Ishikawa (cell line): ENCODE results near the gene TNNC1.

Experiments used
- CEBPB ChIP-seq: IDR thresholded peaks from 2 replicates; pipeline ENCODE4 v1.6.1; 2012
- CREB1 ChIP-seq: IDR thresholded peaks from 2 replicates; pipeline ENCODE4 v1.6.1; 2012; ENCODE audit warnings: low read depth
- EGR1 ChIP-seq: IDR thresholded peaks from 2 replicates; pipeline ENCODE4 v1.6.1; 2012
- EP300 ChIP-seq: IDR thresholded peaks from 2 replicates; pipeline ENCODE4 v1.6.1; 2012; ENCODE audit warnings: borderline replicate concordance
- FOXM1 ChIP-seq: IDR thresholded peaks from 2 replicates; pipeline ENCODE4 v1.6.1; 2012; ENCODE audit warnings: low read depth, borderline replicate concordance
- MAX ChIP-seq: IDR thresholded peaks from 2 replicates; pipeline ENCODE4 v1.6.1; 2012
- NFIC ChIP-seq: IDR thresholded peaks from 2 replicates; pipeline ENCODE4 v1.6.1; 2012
- RAD21 ChIP-seq: IDR thresholded peaks from 2 replicates; pipeline ENCODE4 v1.6.1; 2012; ENCODE audit warnings: low read depth
- TAF1 ChIP-seq: IDR thresholded peaks from 2 replicates; pipeline ENCODE4 v1.6.1; 2012; ENCODE audit warnings: low read depth, mild to moderate bottlenecking
- TCF12 ChIP-seq: IDR thresholded peaks from 2 replicates; pipeline ENCODE4 v1.6.1; 2012; ENCODE audit warnings: low read depth
- TEAD4 ChIP-seq: IDR thresholded peaks from 2 replicates; pipeline ENCODE4 v1.6.1; 2012
- USF1 ChIP-seq: IDR thresholded peaks from 2 replicates; pipeline ENCODE4 v1.6.1; 2012
- YY1 ChIP-seq: IDR thresholded peaks from 2 replicates; pipeline ENCODE4 v1.6.1; 2012; ENCODE audit warnings: low read depth
- ZBTB7A ChIP-seq: IDR thresholded peaks from 2 replicates; pipeline ENCODE4 v1.6.1; 2012; ENCODE audit warnings: low read depth
- TF ChIP-seq, protein P1 (sequence below): IDR thresholded peaks from 2 replicates; pipeline ENCODE4 v1.6.1; 2012; ENCODE audit warnings: low read depth, mild to moderate bottlenecking

Gene TNNC1

DNA sequence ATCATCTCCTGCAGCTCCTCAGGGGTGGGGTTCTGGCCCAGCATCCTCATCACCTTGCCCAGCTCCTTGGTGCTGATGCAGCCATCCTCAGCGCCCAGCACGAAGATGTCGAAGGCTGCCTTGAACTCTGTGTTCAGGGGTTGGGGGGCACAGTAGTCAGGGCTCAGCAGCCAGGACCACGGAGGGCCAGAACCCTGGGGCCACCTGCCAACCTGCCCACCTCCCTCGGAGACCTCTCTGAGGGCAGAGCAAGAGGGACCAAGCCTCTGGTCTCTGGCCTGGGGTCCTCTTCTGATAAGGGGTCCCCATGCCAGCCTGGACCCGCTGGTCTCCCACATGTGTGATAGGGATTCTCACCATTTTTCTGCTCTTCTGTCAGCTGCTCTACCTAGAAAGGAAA is 1.7 kb downstream of the TNNC1 start:
- TF ChIP-seq TAF1 (no peak), ZBTB7A (no peak), EP300 (no peak), USF1 (no peak), CREB1 (no peak), EGR1 (no peak), FOXM1 (no peak), MAX (no peak), TCF12 (no peak), YY1 (no peak), TEAD4 (no peak), CEBPB (no peak), RAD21 (no peak), NFIC (no peak)
- TF ChIP-seq, protein P1, sequence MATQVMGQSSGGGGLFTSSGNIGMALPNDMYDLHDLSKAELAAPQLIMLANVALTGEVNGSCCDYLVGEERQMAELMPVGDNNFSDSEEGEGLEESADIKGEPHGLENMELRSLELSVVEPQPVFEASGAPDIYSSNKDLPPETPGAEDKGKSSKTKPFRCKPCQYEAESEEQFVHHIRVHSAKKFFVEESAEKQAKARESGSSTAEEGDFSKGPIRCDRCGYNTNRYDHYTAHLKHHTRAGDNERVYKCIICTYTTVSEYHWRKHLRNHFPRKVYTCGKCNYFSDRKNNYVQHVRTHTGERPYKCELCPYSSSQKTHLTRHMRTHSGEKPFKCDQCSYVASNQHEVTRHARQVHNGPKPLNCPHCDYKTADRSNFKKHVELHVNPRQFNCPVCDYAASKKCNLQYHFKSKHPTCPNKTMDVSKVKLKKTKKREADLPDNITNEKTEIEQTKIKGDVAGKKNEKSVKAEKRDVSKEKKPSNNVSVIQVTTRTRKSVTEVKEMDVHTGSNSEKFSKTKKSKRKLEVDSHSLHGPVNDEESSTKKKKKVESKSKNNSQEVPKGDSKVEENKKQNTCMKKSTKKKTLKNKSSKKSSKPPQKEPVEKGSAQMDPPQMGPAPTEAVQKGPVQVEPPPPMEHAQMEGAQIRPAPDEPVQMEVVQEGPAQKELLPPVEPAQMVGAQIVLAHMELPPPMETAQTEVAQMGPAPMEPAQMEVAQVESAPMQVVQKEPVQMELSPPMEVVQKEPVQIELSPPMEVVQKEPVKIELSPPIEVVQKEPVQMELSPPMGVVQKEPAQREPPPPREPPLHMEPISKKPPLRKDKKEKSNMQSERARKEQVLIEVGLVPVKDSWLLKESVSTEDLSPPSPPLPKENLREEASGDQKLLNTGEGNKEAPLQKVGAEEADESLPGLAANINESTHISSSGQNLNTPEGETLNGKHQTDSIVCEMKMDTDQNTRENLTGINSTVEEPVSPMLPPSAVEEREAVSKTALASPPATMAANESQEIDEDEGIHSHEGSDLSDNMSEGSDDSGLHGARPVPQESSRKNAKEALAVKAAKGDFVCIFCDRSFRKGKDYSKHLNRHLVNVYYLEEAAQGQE: no peak

- TF ChIP-seq TAF1: no peak
- TF ChIP-seq, protein P1: no peak
- TF ChIP-seq YY1: no peak
- no peak for TF ChIP-seq NFIC
- no peak for TF ChIP-seq TCF12
- no peak for TF ChIP-seq MAX
- no peak for TF ChIP-seq EP300
- no peak for TF ChIP-seq TEAD4
- TF ChIP-seq CEBPB: no peak
- no peak for TF ChIP-seq ZBTB7A
- TF ChIP-seq USF1: no peak
- TF ChIP-seq EGR1: no peak
- TF ChIP-seq RAD21: no peak
- TF ChIP-seq FOXM1: no peak
- no peak for TF ChIP-seq CREB1
These were observed 2.4 kb downstream of the TNNC1 start for GRCh38 chr3:52451237-52452083.

DNA sequence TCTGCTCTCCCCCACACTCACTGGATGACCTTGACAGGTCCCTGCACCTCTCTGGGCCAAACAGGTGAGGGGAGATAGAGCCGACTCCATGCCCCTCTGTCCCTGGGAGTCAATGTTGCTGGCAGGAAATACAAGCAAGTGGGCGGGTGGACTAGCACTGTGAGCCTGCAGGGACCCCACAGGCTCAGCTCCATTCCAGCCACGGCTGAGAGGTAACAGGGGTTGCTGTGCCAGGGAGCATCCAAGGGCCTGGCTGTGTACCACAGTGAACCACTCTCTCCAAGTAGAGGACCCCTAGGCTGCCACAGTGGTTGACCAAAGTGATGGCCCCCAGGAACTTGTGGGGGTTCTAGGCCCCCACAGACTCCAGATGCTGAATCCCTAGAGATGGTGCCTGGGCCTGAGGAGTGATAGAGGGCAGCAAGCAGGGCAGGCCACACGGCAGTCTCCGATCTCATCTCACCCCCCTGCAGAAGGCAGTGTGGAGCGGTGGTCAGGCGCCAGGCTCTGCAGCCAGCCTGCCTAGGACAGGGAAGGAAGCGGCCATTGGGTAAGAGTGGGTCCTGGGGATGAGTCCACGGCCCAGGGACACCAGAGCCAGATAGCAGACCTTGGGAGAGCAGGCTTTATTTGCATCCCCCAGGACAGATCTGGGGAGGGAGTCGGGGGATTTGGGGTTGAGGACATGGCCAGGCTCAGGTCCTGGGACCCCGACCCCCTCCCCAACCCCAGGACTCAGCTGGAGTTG is 3.2 kb downstream of the TNNC1 start:
- TF ChIP-seq FOXM1 (no peak), CREB1 (no peak), TAF1 (no peak), CEBPB (no peak), ZBTB7A (no peak; the same call in 1 of the 2 replicates), TEAD4 (no peak), NFIC (no peak), TCF12 (no peak), EP300 (no peak), YY1 (no peak), USF1 (no peak), MAX (no peak), EGR1 (no peak)
- TF ChIP-seq, protein P1: no peak
